ENCODE results near the gene THEMIS2. TPM values are rescaled to one million over a fixed set of nuclear protein-coding genes. Genes with fewer than 3 reads are reported as not detected.

THEMIS2 gene
- total RNA-seq, 2 donors from 2014 or later, result 6.8 to 12.6 TPM

- TF ChIP-seq CTCF (IDR thresholded peaks at IDR 0.05), result no peak
- no peak for DNase-seq
- H3K9me3 ChIP-seq, result no peaks in the 10 kb centered on the region
- no peak overlapping the region for H3K9ac ChIP-seq (ENCODE audit: low read depth in 2 of 2, low read length in 2 of 2)
- H3K4me3 ChIP-seq, result no peak overlapping the region
- H3K4me1 ChIP-seq, result no peaks in the 10 kb centered on the region
- peak overlapping the region; percentile 64 for H3K27ac ChIP-seq
- no peaks in the 10 kb centered on the region for H3K27me3 ChIP-seq
- no peaks in the 10 kb centered on the region for H3K36me3 ChIP-seq
- intact Hi-C loops (cut with DNase I), result no loop called here
Measured at GRCh38 chr1:27885114-27885528, 12.8 kb downstream of the THEMIS2 start.

- Histone ChIP-seq H3K27me3 (no peaks in the 10 kb centered on the region), H3K4me3 (no peak overlapping the region), H3K27ac (peak overlapping the region; percentile 64), H3K36me3 (no peaks in the 10 kb centered on the region), H3K4me1 (no peaks in the 10 kb centered on the region), H3K9me3 (no peaks in the 10 kb centered on the region), H3K9ac (ENCODE audit: low read depth in 2 of 2, low read length in 2 of 2) (no peak overlapping the region)
- no peak for DNase-seq
- TF ChIP-seq CTCF (IDR thresholded peaks at IDR 0.05), result no peak
- intact Hi-C loops (cut with DNase I), result no loop called here
Measured at GRCh38 chr1:27885621-27886352, 13.4 kb downstream of the THEMIS2 start.

GRCh38 chr1:27886353-27886679, 14.0 kb downstream of the THEMIS2 start:
- Histone ChIP-seq H3K27me3 (no peaks in the 10 kb centered on the region), H3K9me3 (no peaks in the 10 kb centered on the region), H3K4me1 (no peaks in the 10 kb centered on the region), H3K4me3 (no peak overlapping the region), H3K27ac (peak overlapping the region; percentile 44), H3K36me3 (peaks cover under 1% of the 10 kb centered on the region), H3K9ac (ENCODE audit: low read depth in 2 of 2, low read length in 2 of 2) (no peak overlapping the region)
- no peak for TF ChIP-seq CTCF (IDR thresholded peaks at IDR 0.05)
- no peak for DNase-seq
- intact Hi-C loops (cut with DNase I), result no loop called here

- Histone ChIP-seq H3K9me3 (no peaks in the 10 kb centered on the region), H3K27ac (peak overlapping the region; percentile 44), H3K9ac (ENCODE audit: low read depth in 2 of 2, low read length in 2 of 2) (no peak overlapping the region), H3K4me1 (no peaks in the 10 kb centered on the region), H3K4me3 (no peak overlapping the region), H3K36me3 (peaks cover 3% of the 10 kb centered on the region), H3K27me3 (no peaks in the 10 kb centered on the region)
- no peak for DNase-seq
- intact Hi-C loops (cut with DNase I), result no loop called here
- no peak for TF ChIP-seq CTCF (IDR thresholded peaks at IDR 0.05)
Measured at GRCh38 chr1:27886744-27887143, 14.4 kb downstream of the THEMIS2 start.

- Histone ChIP-seq H3K27me3 (no peaks in the 10 kb centered on the region), H3K9me3 (no peaks in the 10 kb centered on the region), H3K36me3 (peaks cover 3% of the 10 kb centered on the region), H3K9ac (ENCODE audit: low read depth in 2 of 2, low read length in 2 of 2) (no peak overlapping the region), H3K4me3 (no peak overlapping the region), H3K4me1 (no peaks in the 10 kb centered on the region), H3K27ac (peak overlapping the region; percentile 44)
- no peak for TF ChIP-seq CTCF (IDR thresholded peaks at IDR 0.05)
- intact Hi-C loops (cut with DNase I), result no loop called here
- no peak for DNase-seq
Measured at GRCh38 chr1:27887215-27888021, 15.1 kb downstream of the THEMIS2 start.
